Prostate gland (tissue), 2 donors: ENCODE results near the gene KRTAP10-11. TPM values are rescaled to one million over a fixed set of nuclear protein-coding genes. Genes with fewer than 3 reads are reported as not detected.
"Not testable (repeated sequence)": the region's sequence is repeated elsewhere in the genome, so short reads cannot be mapped to it uniquely, and the experiment has no call there.

Experiments used
- DNase-seq: peaks from one replicate; pipeline ENCODE4 v3.0.0-alpha.2; 2019; ENCODE audit warnings: low spot score
- H3K27ac ChIP-seq, 2 donors: fragments of 200-600 bp; sonication (generic); 2 replicates each; pipeline ENCODE4 v1.5.1; 2017 to 2019
- H3K27me3 ChIP-seq: fragments of 200-600 bp; sonication (generic); replicated peaks from 2 replicates; pipeline ENCODE4 v1.5.1; 2019; ENCODE audit not compliant: insufficient read depth
- H3K36me3 ChIP-seq, 2 donors: fragments of 200-600 bp; sonication (generic); 1 replicate in 1 of 2; 2 replicates in 1 of 2; pipeline versions ENCODE4 v1.5.1 to v1.8.1; 2017 to 2019
- H3K4me1 ChIP-seq: fragments of 200-600 bp; sonication (generic); replicated peaks from 2 replicates; pipeline ENCODE4 v1.5.1; 2019
- H3K4me3 ChIP-seq, 2 donors: fragments of 200-600 bp; sonication (generic); 2 replicates each; pipeline ENCODE4 v1.5.1; 2017 to 2019
- H3K9me3 ChIP-seq: fragments of 200-600 bp; sonication (generic); 2 replicates; pipeline ENCODE4 v1.5.1; 2017
- CTCF ChIP-seq, 4 experiments: fragments of 200-600 bp in 2 of 4; fragments of 450-650 bp in 2 of 4; sonication (generic) in 2 of 4; IDR thresholded peaks; 1 replicate in 3 of 4; 2 replicates in 1 of 4; pipeline ENCODE4 v1.5.1; 2016 to 2019; ENCODE audit warnings: antibody characterized with exemption in 4 of 4, mild to moderate bottlenecking in 2 of 4, moderate library complexity in 2 of 4
- POLR2A ChIP-seq: fragments of 450-650 bp; IDR thresholded peaks from one replicate; pipeline ENCODE4 v1.6.1; 2016; ENCODE audit warnings: antibody characterized with exemption, mild to moderate bottlenecking
- POLR2AphosphoS5 ChIP-seq: sonication (generic); formaldehyde crosslinking; IDR thresholded peaks from one replicate; pipeline ENCODE4 v1.6.1; 2017; ENCODE audit warnings: antibody characterized with exemption
- WGBS: methylation state at CpG from one replicate; pipeline ENCODE4 v1.1.5; 2018; 5-methylcytosine and 5-hydroxymethylcytosine counted together
- intact Hi-C: fragments of 100-400 bp; cut with DNase I; formaldehyde crosslinking; loops from one replicate; pipeline ENCODE4 v1.14.2; 2022
- total RNA-seq, 2 donors: library from RNA; depleted of rRNA; stranded (reverse); fragments of >200 nt; gene quantifications; one replicate each; pipeline ENCODE4 v1.1.0, GENCODE V29; 2016

The KRTAP10-11 gene
- total RNA-seq, 2 donors from 2014 or later, result not detected

- Histone ChIP-seq H3K4me1 (no peaks in the 10 kb centered on the region), H3K27me3 (peaks cover 2% of the 10 kb centered on the region), H3K9me3 (no peaks in the 10 kb centered on the region), H3K36me3 (no peaks in the 10 kb centered on the region), H3K27ac (no peak overlapping the region), H3K4me3 (no peak overlapping the region)
- 86% methylated on average over 4 of the region's 4 CpGs for WGBS
- intact Hi-C loops, result no loop called here
- no peak for DNase-seq
- TF ChIP-seq CTCF (IDR thresholded peaks at IDR 0.05) (no peak), POLR2AphosphoS5 (no peak), POLR2A (no peak)
Observed at GRCh38 chr21:44606495-44606894, 39.7 kb upstream of the KRTAP10-11 start.

DNA sequence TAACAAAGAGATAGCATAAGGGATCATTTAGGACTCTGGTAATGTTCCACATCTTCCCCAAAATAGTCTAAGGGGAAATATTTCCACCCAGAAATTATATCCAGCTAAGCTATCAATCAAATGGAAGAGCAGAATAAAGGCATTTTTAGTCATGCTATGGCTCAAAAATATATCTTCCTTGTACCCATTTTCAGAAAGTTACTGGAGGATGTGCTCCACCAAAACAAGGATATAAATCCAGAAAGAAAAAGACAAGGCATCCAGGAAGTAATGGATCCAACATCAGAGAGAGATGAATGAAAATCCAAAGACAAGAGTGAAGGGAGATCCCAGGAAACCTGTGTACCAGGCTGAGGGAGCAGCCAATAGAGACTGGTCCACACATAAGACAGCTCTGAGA is 37.0 kb upstream of the KRTAP10-11 start:
- H3K4me3 ChIP-seq, result no peak overlapping the region
- H3K36me3 ChIP-seq, result no peaks in the 10 kb centered on the region
- no peak overlapping the region for H3K27ac ChIP-seq
- H3K4me1 ChIP-seq, result no peaks in the 10 kb centered on the region
- no peak for DNase-seq
- H3K27me3 ChIP-seq, result peaks cover 2% of the 10 kb centered on the region
- TF ChIP-seq POLR2AphosphoS5, result no peak
- no peak for TF ChIP-seq CTCF (IDR thresholded peaks at IDR 0.05)
- TF ChIP-seq POLR2A, result no peak
- no peaks in the 10 kb centered on the region for H3K9me3 ChIP-seq
- intact Hi-C loops, result no loop called here

- H3K36me3 ChIP-seq, H3K27ac ChIP-seq, H3K4me1 ChIP-seq, H3K9me3 ChIP-seq, H3K27me3 ChIP-seq, H3K4me3 ChIP-seq, intact Hi-C loops, DNase-seq: not testable (repeated sequence)
- 99% methylated on average over 7 of the region's 7 CpGs for WGBS
Observed at GRCh38 chr21:44610157-44610843, 35.9 kb upstream of the KRTAP10-11 start.

DNA sequence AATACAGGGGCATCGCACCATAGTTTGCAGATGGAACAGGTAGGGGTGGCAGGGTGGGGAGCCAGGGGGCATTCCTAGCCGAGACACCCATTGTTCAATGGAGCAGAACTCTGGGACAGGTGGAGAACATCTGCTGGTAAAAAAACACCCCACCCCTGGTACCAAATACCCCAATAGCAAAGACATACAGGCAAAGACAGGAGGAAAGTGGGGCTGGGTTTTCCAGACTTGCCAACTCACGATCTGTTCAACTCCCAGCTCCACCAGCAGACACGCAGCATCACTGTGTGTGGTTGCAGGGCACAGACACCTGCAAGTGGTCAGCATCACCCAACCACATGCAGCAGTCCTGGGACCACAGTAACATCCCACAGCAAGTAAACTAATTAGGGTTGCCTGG is 34.7 kb upstream of the KRTAP10-11 start:
- H3K4me3 ChIP-seq, result no peak overlapping the region
- H3K27me3 ChIP-seq, result no peaks in the 10 kb centered on the region

DNA sequence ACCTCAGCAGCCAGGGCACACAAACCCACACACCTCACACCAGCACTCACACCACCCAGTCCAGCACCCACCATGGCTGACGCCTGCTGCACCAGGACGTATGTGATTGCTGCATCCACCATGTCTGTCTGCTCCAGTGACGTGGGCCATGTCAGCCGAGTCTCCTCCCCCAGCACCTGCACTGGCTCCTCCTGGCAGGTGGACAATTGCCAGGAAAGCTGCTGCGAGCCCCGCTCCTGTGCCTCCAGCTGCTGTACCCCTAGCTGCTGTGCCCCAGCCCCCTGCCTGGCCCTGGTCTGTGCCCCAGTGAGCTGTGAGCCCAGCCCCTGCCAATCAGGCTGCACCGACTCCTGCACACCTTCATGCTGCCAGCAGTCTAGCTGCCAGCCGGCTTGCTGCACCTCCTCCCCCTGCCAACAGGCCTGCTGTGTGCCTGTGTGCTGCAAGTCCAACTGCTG is 34.2 kb upstream of the KRTAP10-11 start, which contains the start of gene KRTAP10-8:
Gene KRTAP10-8, plus strand, starts transcription at position 51 of the 458 bp plus-strand sequence. Its CDS starts 22 bp downstream, at position 73.
- DNase-seq, result no peak
- no peaks in the 10 kb centered on the region for H3K36me3 ChIP-seq
- no peaks in the 10 kb centered on the region for H3K4me1 ChIP-seq
- TF ChIP-seq POLR2AphosphoS5 (no peak), CTCF (IDR thresholded peaks at IDR 0.05) (no peak), POLR2A (no peak)
- WGBS, result 62% methylated on average over 8 of the region's 8 CpGs
- no peaks in the 10 kb centered on the region for H3K9me3 ChIP-seq
- intact Hi-C loops, result no loop called here
- no peak within 1 kb of the TSS for H3K27ac ChIP-seq
- no peaks in the 10 kb centered on the region for H3K27me3 ChIP-seq
- H3K4me3 ChIP-seq, result no peak within 1 kb of the TSS

More for the DNA sequence above, 34.7 kb upstream of the KRTAP10-11 start:
- Histone ChIP-seq H3K27ac (no peak overlapping the region), H3K36me3 (no peaks in the 10 kb centered on the region), H3K9me3 (no peaks in the 10 kb centered on the region), H3K4me1 (no peaks in the 10 kb centered on the region)
- 83% methylated on average over 4 of the region's 4 CpGs for WGBS
- TF ChIP-seq POLR2A (no peak), CTCF (IDR thresholded peaks at IDR 0.05) (no peak), POLR2AphosphoS5 (no peak)
- intact Hi-C loops, result no loop called here
- DNase-seq, result no peak
